ENCODE data around the gene CFAP157. TPM values are rescaled to one million over a fixed set of nuclear protein-coding genes. Genes with fewer than 3 reads are reported as not detected.

The CFAP157 gene
- polyA plus RNA-seq, 1 of the 3 experiments (the other 2 are of a cell fraction), result 0.25 TPM

GRCh38 chr9:127751269-127752054 lies 44.7 kb downstream of the CFAP157 start:
- Histone ChIP-seq H3K27ac (ENCODE audit: low read depth in 2 of 2, low read length in 1 of 2) (no peak overlapping the region), H3F3A (replicated peaks; ENCODE audit: insufficient read depth) (no peaks in the 10 kb centered on the region), H3K4me1 (ENCODE audit: control insufficient read depth in 1 of 2, insufficient read depth in 2 of 2, low read depth in 1 of 2, low read length in 1 of 2) (peaks cover 0 to 20% of the 10 kb centered on the region in 2 experiments; a peak in 1 of 4 replicates), H3K9me3 (no peaks in the 10 kb centered on the region), H3K79me2 (ENCODE audit: insufficient read depth) (no peaks in the 10 kb centered on the region), H3K9ac (no peak overlapping the region), H3K9me2 (no peaks in the 10 kb centered on the region), H2AFZ (ENCODE audit: low read depth) (no peak overlapping the region), H3K4me2 (no peak overlapping the region), H3K4me3 (ENCODE audit: low read depth in 2 of 2, low read length in 1 of 2) (no peak overlapping the region), H3K27me3 (ENCODE audit: insufficient read depth) (peaks cover 20% of the 10 kb centered on the region), H4K20me1 (ENCODE audit: insufficient read depth) (no peaks in the 10 kb centered on the region), H3K36me3 (replicated peaks in 1 of 2; ENCODE audit: control insufficient read depth in 1 of 2, insufficient read depth in 2 of 2, low read length in 1 of 2) (no peaks in the 10 kb centered on the region)
- 70% methylated on average over 10 of the region's 10 CpGs for WGBS (ENCODE audit: low lambda C conversion rate)
- no peak for DNase-seq
- ChIA-PET CTCF (interaction anchor here (1.2 to 4.4 kb wide), 2 partner anchors 16 to 161 kb away, joined by 3 to 28 read pairs; partner anchors contain the start of gene TOR2A), POLR2A (no interaction called here)
- no peak for TF ChIP-seq TEAD4 (IDR thresholded peaks at IDR 0.05; ENCODE audit: borderline replicate concordance, insufficient read depth)
- TF ChIP-seq MXI1 (IDR thresholded peaks at IDR 0.05; ENCODE audit: low read depth, low read length), result no peak
- TF ChIP-seq FOXM1 (IDR thresholded peaks at IDR 0.05; ENCODE audit: low read depth), result no peak
- no peak for TF ChIP-seq POLR2AphosphoS5 (IDR thresholded peaks at IDR 0.05; ENCODE audit: low read depth, low read length)
- no peak for TF ChIP-seq FOXJ3 (CRISPR knock-in tag; IDR thresholded peaks at IDR 0.05)
- TF ChIP-seq, protein P1, sequence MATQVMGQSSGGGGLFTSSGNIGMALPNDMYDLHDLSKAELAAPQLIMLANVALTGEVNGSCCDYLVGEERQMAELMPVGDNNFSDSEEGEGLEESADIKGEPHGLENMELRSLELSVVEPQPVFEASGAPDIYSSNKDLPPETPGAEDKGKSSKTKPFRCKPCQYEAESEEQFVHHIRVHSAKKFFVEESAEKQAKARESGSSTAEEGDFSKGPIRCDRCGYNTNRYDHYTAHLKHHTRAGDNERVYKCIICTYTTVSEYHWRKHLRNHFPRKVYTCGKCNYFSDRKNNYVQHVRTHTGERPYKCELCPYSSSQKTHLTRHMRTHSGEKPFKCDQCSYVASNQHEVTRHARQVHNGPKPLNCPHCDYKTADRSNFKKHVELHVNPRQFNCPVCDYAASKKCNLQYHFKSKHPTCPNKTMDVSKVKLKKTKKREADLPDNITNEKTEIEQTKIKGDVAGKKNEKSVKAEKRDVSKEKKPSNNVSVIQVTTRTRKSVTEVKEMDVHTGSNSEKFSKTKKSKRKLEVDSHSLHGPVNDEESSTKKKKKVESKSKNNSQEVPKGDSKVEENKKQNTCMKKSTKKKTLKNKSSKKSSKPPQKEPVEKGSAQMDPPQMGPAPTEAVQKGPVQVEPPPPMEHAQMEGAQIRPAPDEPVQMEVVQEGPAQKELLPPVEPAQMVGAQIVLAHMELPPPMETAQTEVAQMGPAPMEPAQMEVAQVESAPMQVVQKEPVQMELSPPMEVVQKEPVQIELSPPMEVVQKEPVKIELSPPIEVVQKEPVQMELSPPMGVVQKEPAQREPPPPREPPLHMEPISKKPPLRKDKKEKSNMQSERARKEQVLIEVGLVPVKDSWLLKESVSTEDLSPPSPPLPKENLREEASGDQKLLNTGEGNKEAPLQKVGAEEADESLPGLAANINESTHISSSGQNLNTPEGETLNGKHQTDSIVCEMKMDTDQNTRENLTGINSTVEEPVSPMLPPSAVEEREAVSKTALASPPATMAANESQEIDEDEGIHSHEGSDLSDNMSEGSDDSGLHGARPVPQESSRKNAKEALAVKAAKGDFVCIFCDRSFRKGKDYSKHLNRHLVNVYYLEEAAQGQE (IDR thresholded peaks at IDR 0.05; ENCODE audit: low read depth, low read length), result peak; percentile 97

GRCh38 chr9:127753148-127753547 lies 46.4 kb downstream of the CFAP157 start:
- Histone ChIP-seq H3K4me3 (ENCODE audit: low read depth in 2 of 2, low read length in 1 of 2) (peak overlapping the region in 1 of 2 experiments; percentile 54; a peak in 1 of 4 replicates), H4K20me1 (ENCODE audit: insufficient read depth) (no peaks in the 10 kb centered on the region), H3K4me2 (no peak overlapping the region), H3K9me2 (no peaks in the 10 kb centered on the region), H3K9ac (no peak overlapping the region), H3K9me3 (no peaks in the 10 kb centered on the region), H3K4me1 (ENCODE audit: control insufficient read depth in 1 of 2, insufficient read depth in 2 of 2, low read depth in 1 of 2, low read length in 1 of 2) (peaks cover 0 to 20% of the 10 kb centered on the region in 2 experiments; a peak in 1 of 4 replicates), H3K36me3 (replicated peaks in 1 of 2; ENCODE audit: control insufficient read depth in 1 of 2, insufficient read depth in 2 of 2, low read length in 1 of 2) (no peaks in the 10 kb centered on the region), H3K79me2 (ENCODE audit: insufficient read depth) (no peaks in the 10 kb centered on the region), H2AFZ (ENCODE audit: low read depth) (no peak overlapping the region), H3K27me3 (ENCODE audit: insufficient read depth) (peaks cover 20% of the 10 kb centered on the region), H3K27ac (ENCODE audit: low read depth in 2 of 2, low read length in 1 of 2) (no peak overlapping the region), H3F3A (replicated peaks; ENCODE audit: insufficient read depth) (no peaks in the 10 kb centered on the region)
- ChIA-PET CTCF (interaction anchor here (1.0 to 4.4 kb wide), 3 partner anchors 18 to 163 kb away, joined by 4 to 28 read pairs (median 4); partner anchors contain the start of gene TOR2A), POLR2A (interaction anchor here (1.1 kb wide), 1 partner anchor 10 kb away, joined by 3 read pairs; no protein-coding TSS in a partner anchor)
- no peak for DNase-seq
- TF ChIP-seq MAX (IDR thresholded peaks at IDR 0.05; ENCODE audit: low read depth) (no peak), POLR2AphosphoS5 (IDR thresholded peaks at IDR 0.05; ENCODE audit: low read depth, low read length) (no peak), SMC3 (IDR thresholded peaks at IDR 0.05; ENCODE audit: low read depth, low read length) (no peak), RAD21 (IDR thresholded peaks at IDR 0.05; ENCODE audit: low read length) (no peak), JUND (IDR thresholded peaks at IDR 0.05) (no peak), NFIC (IDR thresholded peaks at IDR 0.05; ENCODE audit: borderline replicate concordance) (no peak), EP300 (IDR thresholded peaks at IDR 0.05; ENCODE audit: borderline replicate concordance in 1 of 2, low read depth in 1 of 2, low read length in 1 of 2) (no peak), RXRA (IDR thresholded peaks at IDR 0.05; ENCODE audit: borderline replicate concordance, low read depth) (no peak), TCF12 (IDR thresholded peaks at IDR 0.05) (no peak), TAF1 (IDR thresholded peaks at IDR 0.05; ENCODE audit: borderline replicate concordance, low read depth, low read length) (no peak), GABPA (IDR thresholded peaks at IDR 0.05; ENCODE audit: low read depth) (no peak), RCOR1 (IDR thresholded peaks at IDR 0.05; ENCODE audit: low read length) (no peak), CHD2 (IDR thresholded peaks at IDR 0.05; ENCODE audit: low read length, partially characterized antibody) (no peak)
- TF ChIP-seq, protein P2, sequence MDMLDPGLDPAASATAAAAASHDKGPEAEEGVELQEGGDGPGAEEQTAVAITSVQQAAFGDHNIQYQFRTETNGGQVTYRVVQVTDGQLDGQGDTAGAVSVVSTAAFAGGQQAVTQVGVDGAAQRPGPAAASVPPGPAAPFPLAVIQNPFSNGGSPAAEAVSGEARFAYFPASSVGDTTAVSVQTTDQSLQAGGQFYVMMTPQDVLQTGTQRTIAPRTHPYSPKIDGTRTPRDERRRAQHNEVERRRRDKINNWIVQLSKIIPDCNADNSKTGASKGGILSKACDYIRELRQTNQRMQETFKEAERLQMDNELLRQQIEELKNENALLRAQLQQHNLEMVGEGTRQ (IDR thresholded peaks at IDR 0.05; ENCODE audit: borderline replicate concordance, low read depth, low read length), result no peak
- TF ChIP-seq, protein P3, sequence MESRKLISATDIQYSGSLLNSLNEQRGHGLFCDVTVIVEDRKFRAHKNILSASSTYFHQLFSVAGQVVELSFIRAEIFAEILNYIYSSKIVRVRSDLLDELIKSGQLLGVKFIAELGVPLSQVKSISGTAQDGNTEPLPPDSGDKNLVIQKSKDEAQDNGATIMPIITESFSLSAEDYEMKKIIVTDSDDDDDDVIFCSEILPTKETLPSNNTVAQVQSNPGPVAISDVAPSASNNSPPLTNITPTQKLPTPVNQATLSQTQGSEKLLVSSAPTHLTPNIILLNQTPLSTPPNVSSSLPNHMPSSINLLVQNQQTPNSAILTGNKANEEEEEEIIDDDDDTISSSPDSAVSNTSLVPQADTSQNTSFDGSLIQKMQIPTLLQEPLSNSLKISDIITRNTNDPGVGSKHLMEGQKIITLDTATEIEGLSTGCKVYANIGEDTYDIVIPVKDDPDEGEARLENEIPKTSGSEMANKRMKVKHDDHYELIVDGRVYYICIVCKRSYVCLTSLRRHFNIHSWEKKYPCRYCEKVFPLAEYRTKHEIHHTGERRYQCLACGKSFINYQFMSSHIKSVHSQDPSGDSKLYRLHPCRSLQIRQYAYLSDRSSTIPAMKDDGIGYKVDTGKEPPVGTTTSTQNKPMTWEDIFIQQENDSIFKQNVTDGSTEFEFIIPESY (IDR thresholded peaks at IDR 0.05; ENCODE audit: borderline replicate concordance, low read depth), result no peak
- 62% methylated on average over 3 of the region's 8 CpGs for whole genome bisulfite sequencing (ENCODE audit: low lambda C conversion rate)
